ENCODE data around the gene ATP6V1B1. TPM values are rescaled to one million over a fixed set of nuclear protein-coding genes. Genes with fewer than 3 reads are reported as not detected.
A peak's percentile ranks its signal among the peaks of the same experiment; 100 is the strongest.

The ATP6V1B1 gene
- total RNA-seq, 4 donors from 2014 or later: 0.97 to 1.2 TPM; not detected in 2

DNA sequence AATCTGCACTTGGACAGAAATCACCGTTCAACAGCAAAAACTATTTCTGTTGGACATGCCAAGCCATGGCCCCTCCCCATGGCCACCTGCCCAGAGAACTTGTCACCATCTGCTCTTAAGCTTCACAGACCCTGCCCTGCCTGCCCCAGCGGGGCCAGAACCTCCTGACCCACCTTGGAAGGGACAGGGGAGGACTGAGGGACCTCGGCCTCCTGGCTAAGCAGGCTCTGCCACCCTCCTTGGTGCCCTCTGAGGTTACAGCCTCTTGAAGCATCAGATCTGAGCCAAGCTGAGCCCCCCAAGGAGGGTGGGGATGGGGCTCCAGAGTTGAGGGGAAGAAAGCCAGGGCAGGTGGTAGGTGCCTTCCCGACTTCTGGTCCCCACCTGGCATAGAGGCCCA is 52.5 kb downstream of the ATP6V1B1 start:
- Histone ChIP-seq H3K27ac (peak overlapping the region in 2 of 4 donors; percentile 14 to 21), H3K4me1 (peaks cover 4 to 43% (median 10%) of the 10 kb centered on the region in 3 donors), H3K27me3 (no peaks in the 10 kb centered on the region), H3K4me3 (no peak overlapping the region), H3K9me3 (no peaks in the 10 kb centered on the region), H3K36me3 (peaks cover 21 to 73% (median 30%) of the 10 kb centered on the region in 3 donors)
- WGBS, 2 donors: 10 to 56% methylated on average over 1 to 3 of the region's 4 CpGs
- intact Hi-C loops (cut with DNase I): no loop called here
- no peak for DNase-seq
- no peak for TF ChIP-seq POLR2A (IDR thresholded peaks at IDR 0.05)
- TF ChIP-seq, protein P1, sequence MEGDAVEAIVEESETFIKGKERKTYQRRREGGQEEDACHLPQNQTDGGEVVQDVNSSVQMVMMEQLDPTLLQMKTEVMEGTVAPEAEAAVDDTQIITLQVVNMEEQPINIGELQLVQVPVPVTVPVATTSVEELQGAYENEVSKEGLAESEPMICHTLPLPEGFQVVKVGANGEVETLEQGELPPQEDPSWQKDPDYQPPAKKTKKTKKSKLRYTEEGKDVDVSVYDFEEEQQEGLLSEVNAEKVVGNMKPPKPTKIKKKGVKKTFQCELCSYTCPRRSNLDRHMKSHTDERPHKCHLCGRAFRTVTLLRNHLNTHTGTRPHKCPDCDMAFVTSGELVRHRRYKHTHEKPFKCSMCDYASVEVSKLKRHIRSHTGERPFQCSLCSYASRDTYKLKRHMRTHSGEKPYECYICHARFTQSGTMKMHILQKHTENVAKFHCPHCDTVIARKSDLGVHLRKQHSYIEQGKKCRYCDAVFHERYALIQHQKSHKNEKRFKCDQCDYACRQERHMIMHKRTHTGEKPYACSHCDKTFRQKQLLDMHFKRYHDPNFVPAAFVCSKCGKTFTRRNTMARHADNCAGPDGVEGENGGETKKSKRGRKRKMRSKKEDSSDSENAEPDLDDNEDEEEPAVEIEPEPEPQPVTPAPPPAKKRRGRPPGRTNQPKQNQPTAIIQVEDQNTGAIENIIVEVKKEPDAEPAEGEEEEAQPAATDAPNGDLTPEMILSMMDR (IDR thresholded peaks at IDR 0.05): no peak

DNA sequence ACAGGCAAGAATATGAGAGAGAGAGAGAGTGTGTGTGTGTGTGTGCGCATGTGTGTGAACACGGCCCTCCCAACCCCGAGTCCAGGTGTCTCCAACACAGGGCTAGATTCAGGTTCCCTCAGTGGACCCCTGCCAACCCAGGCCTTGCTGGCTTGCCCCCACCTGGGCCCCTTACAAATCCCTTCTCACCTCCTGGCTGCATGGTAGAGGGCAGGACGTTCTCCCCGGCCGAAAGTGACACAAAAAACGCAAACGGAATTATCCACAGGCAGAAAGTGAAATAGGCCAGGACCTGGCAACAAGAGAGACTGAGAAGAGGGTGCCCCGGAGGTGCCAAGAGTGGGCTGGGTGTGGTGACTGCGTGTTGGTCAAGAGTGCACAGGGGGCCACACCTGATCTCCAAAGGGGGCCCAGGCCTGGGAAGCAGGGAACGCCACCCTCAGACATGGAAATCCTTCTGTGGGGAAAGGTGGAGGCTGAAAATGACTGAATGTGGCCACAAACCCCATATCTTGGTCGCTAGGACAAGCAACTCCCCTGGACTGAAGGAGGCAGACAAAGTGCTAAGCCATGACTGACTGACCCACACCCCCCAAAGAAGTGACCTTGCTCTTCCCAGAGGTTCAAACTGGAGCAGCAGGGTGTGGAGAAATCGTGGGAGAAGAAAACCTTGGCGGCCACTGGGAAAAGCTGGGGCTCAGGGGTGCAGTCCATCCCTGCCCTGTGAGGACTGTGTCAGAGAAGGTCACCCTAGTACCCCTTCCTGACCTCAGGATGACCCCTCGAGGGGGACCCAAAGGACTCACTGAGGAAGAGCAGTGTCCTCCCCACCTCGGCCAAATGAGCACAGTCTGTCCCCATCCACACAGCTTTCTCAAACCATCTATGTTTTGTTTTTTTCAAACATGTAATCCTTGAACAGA is 53.3 kb downstream of the ATP6V1B1 start:
- H3K4me1 ChIP-seq: peaks cover 12 to 51% (median 17%) of the 10 kb centered on the region in 3 donors
- WGBS, 2 donors: 87 to 92% methylated on average over 10 to 11 of the region's 16 CpGs
- no peaks in the 10 kb centered on the region for H3K9me3 ChIP-seq
- peaks cover 21 to 73% (median 30%) of the 10 kb centered on the region in 3 donors for H3K36me3 ChIP-seq
- H3K27me3 ChIP-seq: no peaks in the 10 kb centered on the region
- intact Hi-C loops (cut with DNase I): no loop called here
- H3K27ac ChIP-seq: no peak overlapping the region
- no peak overlapping the region for H3K4me3 ChIP-seq
- DNase-seq: no peak
- TF ChIP-seq POLR2A (IDR thresholded peaks at IDR 0.05): no peak
- TF ChIP-seq, protein P1 (IDR thresholded peaks at IDR 0.05): no peak

DNA sequence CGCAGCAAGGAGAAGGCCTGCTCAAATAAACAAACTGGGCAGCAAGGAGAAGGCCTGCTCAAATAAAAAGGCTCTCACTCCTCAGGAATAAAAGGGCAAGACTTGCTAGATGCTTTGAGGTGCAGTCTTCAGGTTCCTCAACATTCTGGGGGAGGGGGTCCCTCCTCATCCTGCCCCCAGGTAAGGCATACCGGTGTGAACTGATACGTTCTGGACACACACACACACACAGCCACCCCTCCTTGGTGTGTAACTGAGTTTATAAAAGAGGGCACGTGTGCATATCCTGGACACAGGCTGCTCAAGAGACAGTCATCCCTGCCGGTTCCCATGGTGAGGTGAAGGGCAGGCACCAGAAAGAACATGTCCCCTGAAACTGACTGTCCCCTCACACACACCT is 54.5 kb downstream of the ATP6V1B1 start:
- intact Hi-C loops (cut with DNase I): no loop called here
- no peak overlapping the region for H3K27ac ChIP-seq
- 56 to 72% methylated on average over 3 to 5 of the region's 5 CpGs for WGBS, 2 donors

DNA sequence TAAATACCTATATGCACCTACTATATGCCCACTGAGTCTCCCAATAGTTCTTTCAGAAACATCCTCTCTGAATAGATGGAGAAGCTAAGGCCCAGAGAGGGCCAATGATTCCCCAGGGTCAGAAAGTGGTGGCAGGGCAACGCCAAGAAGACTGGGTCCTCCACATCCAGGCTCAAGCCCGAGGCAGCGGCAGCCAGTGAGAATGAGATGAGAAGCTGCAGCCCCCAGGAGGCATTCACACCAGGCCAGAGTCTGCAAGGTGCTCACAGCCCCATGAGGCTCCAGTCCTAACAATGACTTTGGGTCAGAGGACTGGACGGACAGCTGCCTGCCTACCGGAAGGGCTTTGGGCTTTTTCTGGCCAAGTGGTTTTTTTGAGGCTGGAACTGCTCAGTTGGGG is 55.4 kb downstream of the ATP6V1B1 start:
- H3K27ac ChIP-seq: no peak overlapping the region
- peaks cover 14 to 53% (median 21%) of the 10 kb centered on the region in 3 donors for H3K4me1 ChIP-seq
- no peak overlapping the region for H3K4me3 ChIP-seq
- no peak for TF ChIP-seq POLR2A (IDR thresholded peaks at IDR 0.05)
- TF ChIP-seq, protein P1 (IDR thresholded peaks at IDR 0.05): no peak
- DNase-seq: no peak
- 100% methylated on average over 3 of the region's 5 CpGs; no CpG with 5 or more reads in 1 of the 2 donors for WGBS, 2 donors
- peaks cover 21 to 61% (median 30%) of the 10 kb centered on the region in 3 donors for H3K36me3 ChIP-seq
- no peaks in the 10 kb centered on the region for H3K9me3 ChIP-seq
- intact Hi-C loops (cut with DNase I): no loop called here
- no peaks in the 10 kb centered on the region for H3K27me3 ChIP-seq

More for the DNA sequence above, 54.5 kb downstream of the ATP6V1B1 start:
- no peaks in the 10 kb centered on the region for H3K9me3 ChIP-seq
- no peak for DNase-seq
- no peak overlapping the region for H3K4me3 ChIP-seq
- peaks cover 21 to 70% (median 30%) of the 10 kb centered on the region in 3 donors for H3K36me3 ChIP-seq
- H3K27me3 ChIP-seq: no peaks in the 10 kb centered on the region
- no peak for TF ChIP-seq POLR2A (IDR thresholded peaks at IDR 0.05)
- TF ChIP-seq, protein P1 (IDR thresholded peaks at IDR 0.05): no peak
- peaks cover 14 to 49% (median 17%) of the 10 kb centered on the region in 3 donors for H3K4me1 ChIP-seq

DNA sequence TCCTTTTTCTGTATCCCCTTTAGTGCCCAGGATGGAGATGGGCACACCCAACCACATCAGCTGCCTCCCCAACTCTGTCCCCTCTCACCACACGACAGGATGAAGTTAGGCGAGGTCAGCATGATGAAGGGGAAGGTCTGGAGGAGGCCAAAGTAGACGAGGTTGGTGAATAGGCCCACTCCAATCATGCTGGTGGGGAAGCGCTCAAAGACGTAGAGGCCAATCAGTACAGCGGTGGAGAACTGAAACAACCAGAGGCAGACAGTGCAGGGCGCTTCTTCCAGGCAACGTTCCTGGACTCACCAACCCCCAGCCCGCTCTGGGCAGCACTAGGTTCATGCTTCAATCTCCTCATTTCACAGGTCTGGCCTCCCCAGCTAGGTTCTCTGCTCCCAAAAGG is 56.0 kb downstream of the ATP6V1B1 start:
- Histone ChIP-seq H3K9me3 (no peaks in the 10 kb centered on the region), H3K27me3 (no peaks in the 10 kb centered on the region), H3K36me3 (peaks cover 21 to 55% (median 28%) of the 10 kb centered on the region in 3 donors), H3K27ac (no peak overlapping the region), H3K4me1 (peaks cover 14 to 53% (median 21%) of the 10 kb centered on the region in 3 donors), H3K4me3 (no peak overlapping the region)
- intact Hi-C loops (cut with DNase I): no loop called here
- no peak for DNase-seq
- TF ChIP-seq, protein P1 (IDR thresholded peaks at IDR 0.05): no peak
- TF ChIP-seq POLR2A (IDR thresholded peaks at IDR 0.05): no peak
- 86 to 89% methylated on average over 7 to 9 of the region's 9 CpGs for WGBS, 2 donors

Measured in esophagus squamous epithelium (tissue), 5 donors.